ENCODE results near the gene CAMK2G. TPM values are rescaled to one million over a fixed set of nuclear protein-coding genes. Genes with fewer than 3 reads are reported as not detected.

CAMK2G gene
- polyA plus RNA-seq, 3 donors = 1.7 to 60.7 (median 3.0) TPM

DNA sequence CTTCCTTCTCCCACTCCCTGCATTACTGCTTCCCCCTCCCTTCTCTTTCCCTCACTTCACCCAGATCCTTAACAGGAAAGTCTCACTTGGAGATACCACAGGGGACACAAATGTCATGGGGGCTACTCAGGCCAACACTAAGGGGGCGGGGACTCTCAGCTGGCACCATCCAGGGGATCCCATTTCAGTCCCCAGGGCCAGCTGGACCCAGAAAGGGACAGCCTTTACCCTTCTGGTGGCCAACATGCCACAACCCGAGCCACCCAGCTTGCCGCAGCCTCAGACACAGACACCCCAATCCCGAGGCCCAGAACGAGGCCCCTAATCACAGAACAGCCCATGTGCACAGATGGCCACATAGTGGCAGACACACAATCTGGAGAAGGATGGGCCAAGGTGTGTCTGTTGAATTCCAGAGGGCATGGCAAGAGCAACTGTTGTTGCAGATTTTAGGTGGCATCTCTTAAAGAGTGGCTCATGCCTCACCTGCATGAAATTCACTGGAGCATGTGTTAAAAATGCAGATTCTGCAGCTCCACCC is 5.6 kb downstream of the CAMK2G start:
- H3K79me2 ChIP-seq (ENCODE audit: insufficient read depth, low read length) = peaks cover 84% of the 10 kb centered on the region
- Mint-ChIP-seq H3K4me1 (peaks cover 84% of the 10 kb centered on the region), H3K4me3 (no peak overlapping the region), H3K27me3 (ENCODE audit: low read depth in 3 of 3) (peaks cover 0 to 3% (median 1%) of the 10 kb centered on the region in 3 donors), H3K36me3 (peaks cover 44 to 74% of the 10 kb centered on the region in 2 donors), H3K27ac (peak overlapping the region in 3 of 7 donors; percentile 9 to 73 (median 71)), H3K9me3 (no peaks in the 10 kb centered on the region)
- peaks cover 39% of the 10 kb centered on the region for H4K20me1 ChIP-seq (ENCODE audit: insufficient read depth, low read length)
- H3K4me2 ChIP-seq (replicated peaks; ENCODE audit: extremely low read depth, low read length, poor library complexity, severe bottlenecking) = no peak overlapping the region
- no peak for DNase-seq
- peaks cover 56 to 75% of the 10 kb centered on the region in 2 donors for H3K4me1 ChIP-seq (ENCODE audit: control insufficient read depth in 1 of 2, insufficient read depth in 2 of 2, low read length in 2 of 2)
- H3K9ac ChIP-seq (ENCODE audit: insufficient read depth, low read length, poor library complexity, severe bottlenecking) = no peak overlapping the region
- 100% methylated on average over 2 of the region's 5 CpGs for WGBS (ENCODE audit: insufficient coverage)
- no peak overlapping the region for H2AFZ ChIP-seq (ENCODE audit: insufficient read depth, low read depth, low read length, poor library complexity, severe bottlenecking)
- peaks cover 20 to 47% of the 10 kb centered on the region in 2 donors for H3K36me3 ChIP-seq (replicated peaks in 1 of 2; ENCODE audit: control insufficient read depth in 1 of 2, insufficient read depth in 2 of 2, low read length in 2 of 2)
- intact Hi-C loops (cut with micrococcal nuclease) = no loop called here
- TF ChIP-seq CTCF (IDR thresholded peaks at IDR 0.05) = no peak
- no peaks in the 10 kb centered on the region for H3K27me3 ChIP-seq (ENCODE audit: control insufficient read depth in 2 of 2, insufficient read depth in 2 of 2, low read length in 2 of 2)
- no peak overlapping the region for H3K4me3 ChIP-seq (replicated peaks in 1 of 3; ENCODE audit: low read depth in 2 of 3, low read length in 3 of 3)
- H3K9me3 ChIP-seq (replicated peaks in 1 of 2; ENCODE audit: control insufficient read depth in 1 of 2, insufficient read depth in 1 of 2, low read length in 2 of 2) = no peaks in the 10 kb centered on the region
- peak overlapping the region in 1 of 2 donors; percentile 23 for H3K27ac ChIP-seq (ENCODE audit: low read depth in 1 of 2, low read length in 2 of 2)

GRCh38 chr10:73867871-73868631 is 6.3 kb downstream of the CAMK2G start:
- no peak for TF ChIP-seq CTCF (IDR thresholded peaks at IDR 0.05)
- Mint-ChIP-seq H3K27ac (peak overlapping the region; percentile 83 to 95 (median 91)), H3K36me3 (peaks cover 44 to 79% of the 10 kb centered on the region in 2 donors), H3K9me3 (no peaks in the 10 kb centered on the region), H3K27me3 (ENCODE audit: low read depth in 3 of 3) (peaks cover 0 to 3% (median 1%) of the 10 kb centered on the region in 3 donors), H3K4me3 (peak overlapping the region in 1 of 2 donors; percentile 28), H3K4me1 (peaks cover 86% of the 10 kb centered on the region)
- H3K4me3 ChIP-seq (replicated peaks in 1 of 3; ENCODE audit: low read depth in 2 of 3, low read length in 3 of 3) = peak overlapping the region in 1 of 3 experiments; percentile 74
- no peaks in the 10 kb centered on the region for H3K9me3 ChIP-seq (replicated peaks in 1 of 2; ENCODE audit: control insufficient read depth in 1 of 2, insufficient read depth in 1 of 2, low read length in 2 of 2)
- peaks cover 58 to 77% of the 10 kb centered on the region in 2 donors for H3K4me1 ChIP-seq (ENCODE audit: control insufficient read depth in 1 of 2, insufficient read depth in 2 of 2, low read length in 2 of 2)
- peak overlapping the region; percentile 76 to 78 for H3K27ac ChIP-seq (ENCODE audit: low read depth in 1 of 2, low read length in 2 of 2)
- H2AFZ ChIP-seq (ENCODE audit: insufficient read depth, low read depth, low read length, poor library complexity, severe bottlenecking) = no peak overlapping the region
- H3K4me2 ChIP-seq (replicated peaks; ENCODE audit: extremely low read depth, low read length, poor library complexity, severe bottlenecking) = peak overlapping the region; percentile 81
- peaks cover 35% of the 10 kb centered on the region for H4K20me1 ChIP-seq (ENCODE audit: insufficient read depth, low read length)
- H3K36me3 ChIP-seq (replicated peaks in 1 of 2; ENCODE audit: control insufficient read depth in 1 of 2, insufficient read depth in 2 of 2, low read length in 2 of 2) = peaks cover 20 to 54% of the 10 kb centered on the region in 2 donors
- peaks cover 85% of the 10 kb centered on the region for H3K79me2 ChIP-seq (ENCODE audit: insufficient read depth, low read length)
- H3K27me3 ChIP-seq (ENCODE audit: control insufficient read depth in 2 of 2, insufficient read depth in 2 of 2, low read length in 2 of 2) = no peaks in the 10 kb centered on the region
- WGBS (ENCODE audit: insufficient coverage) = 72% methylated on average over 7 of the region's 11 CpGs
- no peak for DNase-seq
- intact Hi-C loops (cut with micrococcal nuclease) = no loop called here
- peak overlapping the region; percentile 29 for H3K9ac ChIP-seq (ENCODE audit: insufficient read depth, low read length, poor library complexity, severe bottlenecking)
